Prostate gland (tissue), 2 donors: ENCODE results near the gene TENT5C.

Experiments
- CTCF ChIP-seq, 4 experiments: fragments of 200-600 bp in 2 of 4; fragments of 450-650 bp in 2 of 4; sonication (generic) in 2 of 4; IDR thresholded peaks; 1 replicate in 3 of 4; 2 replicates in 1 of 4; pipeline ENCODE4 v1.5.1; 2016 to 2019; ENCODE audit warnings: antibody characterized with exemption in 4 of 4, mild to moderate bottlenecking in 2 of 4, moderate library complexity in 2 of 4
- POLR2AphosphoS5 ChIP-seq: sonication (generic); formaldehyde crosslinking; IDR thresholded peaks from one replicate; pipeline ENCODE4 v1.6.1; 2017; ENCODE audit warnings: antibody characterized with exemption

DNA sequence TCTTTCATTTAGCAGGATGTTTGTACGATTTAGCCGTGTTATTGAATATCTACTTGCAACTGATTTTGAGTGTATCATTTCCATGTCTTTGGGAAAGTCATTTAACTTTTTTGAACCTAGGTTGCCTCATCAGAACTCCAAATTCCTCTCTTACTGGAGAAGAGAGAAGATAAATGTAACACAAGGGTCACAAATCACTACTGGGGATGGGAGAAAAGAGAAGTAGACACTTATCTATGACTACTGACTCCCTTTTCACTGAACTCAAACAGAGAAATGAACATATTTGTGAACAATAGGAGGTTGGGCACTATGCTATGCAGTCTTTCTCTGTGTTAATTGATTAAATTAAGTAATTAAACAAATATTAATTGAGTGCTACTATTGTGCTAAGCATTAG, 42.2 kb downstream of the TENT5C start:
- TF ChIP-seq CTCF (IDR thresholded peaks at IDR 0.05) (no peak), POLR2AphosphoS5 (no peak)
